HEK293 (cell line): Measurements from ENCODE around the gene ATRNL1.

Experiments
- HOXC10 ChIP-seq: sonication (generic); formaldehyde crosslinking; IDR thresholded peaks from 2 replicates; pipeline ENCODE4 v1.8.1; 2023; ENCODE audit warnings: mild to moderate bottlenecking, missing genetic modification reagents
- SP3 ChIP-seq: fragments of 450-650 bp; formaldehyde crosslinking; IDR thresholded peaks from 2 replicates; pipeline ENCODE4 v1.5.1; 2016; ENCODE audit warnings: missing biosample characterization, missing genetic modification characterization
- WT1 ChIP-seq: fragments of 450-650 bp; formaldehyde crosslinking; IDR thresholded peaks from 2 replicates; pipeline ENCODE4 v1.5.1; 2016; ENCODE audit warnings: missing biosample characterization, missing genetic modification characterization
- ZBTB1 ChIP-seq: fragments of 450-650 bp; formaldehyde crosslinking; IDR thresholded peaks from 2 replicates; pipeline ENCODE4 v1.5.1; 2016; ENCODE audit warnings: missing biosample characterization, missing genetic modification characterization
- ZNF146 ChIP-seq: fragments of 450-650 bp; formaldehyde crosslinking; IDR thresholded peaks from 2 replicates; pipeline ENCODE4 v1.5.1; 2016; ENCODE audit warnings: missing biosample characterization, missing genetic modification characterization
- ZNF16 ChIP-seq: fragments of 450-650 bp; formaldehyde crosslinking; IDR thresholded peaks from 2 replicates; pipeline ENCODE4 v1.5.1; 2016; ENCODE audit warnings: low read depth, missing biosample characterization, missing genetic modification characterization
- ZNF394 ChIP-seq: fragments of 450-650 bp; formaldehyde crosslinking; IDR thresholded peaks from 2 replicates; pipeline ENCODE4 v1.5.1; 2016; ENCODE audit warnings: missing biosample characterization, missing genetic modification characterization, mild to moderate bottlenecking, moderate library complexity, borderline replicate concordance
- ZNF521 ChIP-seq: fragments of 450-650 bp; formaldehyde crosslinking; IDR thresholded peaks from 2 replicates; pipeline ENCODE4 v1.5.1; 2017; ENCODE audit warnings: missing biosample characterization, mild to moderate bottlenecking, missing genetic modification characterization
- ZNF558 ChIP-seq: fragments of 450-650 bp; formaldehyde crosslinking; IDR thresholded peaks from 2 replicates; pipeline ENCODE4 v1.5.1; 2016; ENCODE audit warnings: missing biosample characterization, missing genetic modification characterization
- ZNF658 ChIP-seq: fragments of 450-650 bp; formaldehyde crosslinking; IDR thresholded peaks from 2 replicates; pipeline ENCODE4; 2016; ENCODE audit warnings: missing biosample characterization, missing genetic modification characterization
- ZSCAN30 ChIP-seq: fragments of 450-650 bp; IDR thresholded peaks from 2 replicates; pipeline ENCODE4 v1.5.1; 2018; ENCODE audit warnings: missing biosample characterization, mild to moderate bottlenecking, missing genetic modification characterization, moderate library complexity
- TF ChIP-seq, protein P1 (sequence below): IDR thresholded peaks from 2 replicates; pipeline ENCODE4 v1.6.1; 2011; ENCODE audit warnings: mild to moderate bottlenecking, low read depth, low read length, borderline replicate concordance
- TF ChIP-seq, protein P2 (sequence below): fragments of 450-650 bp; formaldehyde crosslinking; IDR thresholded peaks from 2 replicates; pipeline ENCODE4 v1.5.1; 2016; ENCODE audit warnings: missing biosample characterization, missing genetic modification characterization
- TF ChIP-seq, protein P3 (sequence below): fragments of 450-650 bp; formaldehyde crosslinking; conservative IDR thresholded peaks from 2 replicates; pipeline ENCODE4 v1.5.1; 2016; ENCODE audit warnings: low read depth, missing biosample characterization, missing genetic modification characterization

DNA sequence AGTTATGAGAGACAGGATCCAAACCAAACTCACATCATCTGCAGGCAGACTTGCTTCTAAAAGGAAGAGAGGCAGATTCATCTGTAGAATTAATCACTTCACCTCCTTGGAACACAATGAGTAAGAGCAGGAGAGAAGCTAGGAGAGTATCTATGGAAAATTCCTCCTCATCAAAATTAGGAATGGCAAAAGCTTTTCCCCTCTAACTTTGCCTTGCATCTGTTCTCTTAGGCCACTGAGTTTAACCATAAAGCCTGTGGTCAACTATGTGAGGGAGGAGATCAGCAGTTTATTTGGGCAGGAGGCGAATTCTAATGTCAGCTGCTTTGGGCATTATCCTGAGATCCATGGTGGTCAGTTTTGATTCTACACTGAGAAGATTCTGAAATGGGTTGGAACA is 618.1 kb downstream of the ATRNL1 start:
- TF ChIP-seq, protein P1, sequence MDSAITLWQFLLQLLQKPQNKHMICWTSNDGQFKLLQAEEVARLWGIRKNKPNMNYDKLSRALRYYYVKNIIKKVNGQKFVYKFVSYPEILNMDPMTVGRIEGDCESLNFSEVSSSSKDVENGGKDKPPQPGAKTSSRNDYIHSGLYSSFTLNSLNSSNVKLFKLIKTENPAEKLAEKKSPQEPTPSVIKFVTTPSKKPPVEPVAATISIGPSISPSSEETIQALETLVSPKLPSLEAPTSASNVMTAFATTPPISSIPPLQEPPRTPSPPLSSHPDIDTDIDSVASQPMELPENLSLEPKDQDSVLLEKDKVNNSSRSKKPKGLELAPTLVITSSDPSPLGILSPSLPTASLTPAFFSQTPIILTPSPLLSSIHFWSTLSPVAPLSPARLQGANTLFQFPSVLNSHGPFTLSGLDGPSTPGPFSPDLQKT: no peak
- no peak for TF ChIP-seq ZBTB1 (tag by site-specific recombination)
- TF ChIP-seq, protein P2, sequence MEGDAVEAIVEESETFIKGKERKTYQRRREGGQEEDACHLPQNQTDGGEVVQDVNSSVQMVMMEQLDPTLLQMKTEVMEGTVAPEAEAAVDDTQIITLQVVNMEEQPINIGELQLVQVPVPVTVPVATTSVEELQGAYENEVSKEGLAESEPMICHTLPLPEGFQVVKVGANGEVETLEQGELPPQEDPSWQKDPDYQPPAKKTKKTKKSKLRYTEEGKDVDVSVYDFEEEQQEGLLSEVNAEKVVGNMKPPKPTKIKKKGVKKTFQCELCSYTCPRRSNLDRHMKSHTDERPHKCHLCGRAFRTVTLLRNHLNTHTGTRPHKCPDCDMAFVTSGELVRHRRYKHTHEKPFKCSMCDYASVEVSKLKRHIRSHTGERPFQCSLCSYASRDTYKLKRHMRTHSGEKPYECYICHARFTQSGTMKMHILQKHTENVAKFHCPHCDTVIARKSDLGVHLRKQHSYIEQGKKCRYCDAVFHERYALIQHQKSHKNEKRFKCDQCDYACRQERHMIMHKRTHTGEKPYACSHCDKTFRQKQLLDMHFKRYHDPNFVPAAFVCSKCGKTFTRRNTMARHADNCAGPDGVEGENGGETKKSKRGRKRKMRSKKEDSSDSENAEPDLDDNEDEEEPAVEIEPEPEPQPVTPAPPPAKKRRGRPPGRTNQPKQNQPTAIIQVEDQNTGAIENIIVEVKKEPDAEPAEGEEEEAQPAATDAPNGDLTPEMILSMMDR (tag by site-specific recombination): no peak
- TF ChIP-seq WT1 (tag by site-specific recombination): no peak
- no peak for TF ChIP-seq ZNF16
- TF ChIP-seq, protein P3, sequence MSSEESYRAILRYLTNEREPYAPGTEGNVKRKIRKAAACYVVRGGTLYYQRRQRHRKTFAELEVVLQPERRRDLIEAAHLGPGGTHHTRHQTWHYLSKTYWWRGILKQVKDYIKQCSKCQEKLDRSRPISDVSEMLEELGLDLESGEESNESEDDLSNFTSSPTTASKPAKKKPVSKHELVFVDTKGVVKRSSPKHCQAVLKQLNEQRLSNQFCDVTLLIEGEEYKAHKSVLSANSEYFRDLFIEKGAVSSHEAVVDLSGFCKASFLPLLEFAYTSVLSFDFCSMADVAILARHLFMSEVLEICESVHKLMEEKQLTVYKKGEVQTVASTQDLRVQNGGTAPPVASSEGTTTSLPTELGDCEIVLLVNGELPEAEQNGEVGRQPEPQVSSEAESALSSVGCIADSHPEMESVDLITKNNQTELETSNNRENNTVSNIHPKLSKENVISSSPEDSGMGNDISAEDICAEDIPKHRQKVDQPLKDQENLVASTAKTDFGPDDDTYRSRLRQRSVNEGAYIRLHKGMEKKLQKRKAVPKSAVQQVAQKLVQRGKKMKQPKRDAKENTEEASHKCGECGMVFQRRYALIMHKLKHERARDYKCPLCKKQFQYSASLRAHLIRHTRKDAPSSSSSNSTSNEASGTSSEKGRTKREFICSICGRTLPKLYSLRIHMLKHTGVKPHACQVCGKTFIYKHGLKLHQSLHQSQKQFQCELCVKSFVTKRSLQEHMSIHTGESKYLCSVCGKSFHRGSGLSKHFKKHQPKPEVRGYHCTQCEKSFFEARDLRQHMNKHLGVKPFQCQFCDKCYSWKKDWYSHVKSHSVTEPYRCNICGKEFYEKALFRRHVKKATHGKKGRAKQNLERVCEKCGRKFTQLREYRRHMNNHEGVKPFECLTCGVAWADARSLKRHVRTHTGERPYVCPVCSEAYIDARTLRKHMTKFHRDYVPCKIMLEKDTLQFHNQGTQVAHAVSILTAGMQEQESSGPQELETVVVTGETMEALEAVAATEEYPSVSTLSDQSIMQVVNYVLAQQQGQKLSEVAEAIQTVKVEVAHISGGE (tag by site-specific recombination): no peak
- no peak for TF ChIP-seq SP3 (tag by site-specific recombination)
- no peak for TF ChIP-seq ZNF658 (tag by site-specific recombination)
- no peak for TF ChIP-seq ZNF558 (tag by site-specific recombination)
- no peak for TF ChIP-seq ZNF146 (tag by site-specific recombination)
- no peak for TF ChIP-seq ZNF394 (tag by site-specific recombination)
- no peak for TF ChIP-seq HOXC10 (CRISPR knock-in tag)
- no peak for TF ChIP-seq ZNF521 (tag by site-specific recombination)
- TF ChIP-seq ZSCAN30 (tag by site-specific recombination): no peak
